ENCODE measurements around the gene ARHGAP20.

GRCh38 chr11:110755941-110756340 is 43.7 kb upstream of the ARHGAP20 start:
- TF ChIP-seq, protein P1, sequence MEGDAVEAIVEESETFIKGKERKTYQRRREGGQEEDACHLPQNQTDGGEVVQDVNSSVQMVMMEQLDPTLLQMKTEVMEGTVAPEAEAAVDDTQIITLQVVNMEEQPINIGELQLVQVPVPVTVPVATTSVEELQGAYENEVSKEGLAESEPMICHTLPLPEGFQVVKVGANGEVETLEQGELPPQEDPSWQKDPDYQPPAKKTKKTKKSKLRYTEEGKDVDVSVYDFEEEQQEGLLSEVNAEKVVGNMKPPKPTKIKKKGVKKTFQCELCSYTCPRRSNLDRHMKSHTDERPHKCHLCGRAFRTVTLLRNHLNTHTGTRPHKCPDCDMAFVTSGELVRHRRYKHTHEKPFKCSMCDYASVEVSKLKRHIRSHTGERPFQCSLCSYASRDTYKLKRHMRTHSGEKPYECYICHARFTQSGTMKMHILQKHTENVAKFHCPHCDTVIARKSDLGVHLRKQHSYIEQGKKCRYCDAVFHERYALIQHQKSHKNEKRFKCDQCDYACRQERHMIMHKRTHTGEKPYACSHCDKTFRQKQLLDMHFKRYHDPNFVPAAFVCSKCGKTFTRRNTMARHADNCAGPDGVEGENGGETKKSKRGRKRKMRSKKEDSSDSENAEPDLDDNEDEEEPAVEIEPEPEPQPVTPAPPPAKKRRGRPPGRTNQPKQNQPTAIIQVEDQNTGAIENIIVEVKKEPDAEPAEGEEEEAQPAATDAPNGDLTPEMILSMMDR (conservative IDR thresholded peaks at IDR 0.05), result no peak
- no peak for TF ChIP-seq EZH2 (IDR thresholded peaks at IDR 0.05; ENCODE audit: low read depth)

Data from PC-9 (cell line).